ENCODE data around the gene OBSCN.

GRCh38 chr1:228366062-228366865 is 158.4 kb downstream of the OBSCN start:
- TF ChIP-seq EP300 (IDR thresholded peaks at IDR 0.05) (no peak), CTCF (IDR thresholded peaks at IDR 0.05) (no peak)

All from sigmoid colon (tissue), 4 donors.